SW 1271 (cell line): ENCODE measurements around the gene RPL18A.

Experiments
- DNase-seq, 2 experiments: peaks; one replicate each; lab custom pipeline; 2025; lab: John Stamatoyannopoulos, UW

The RPL18A gene

DNA sequence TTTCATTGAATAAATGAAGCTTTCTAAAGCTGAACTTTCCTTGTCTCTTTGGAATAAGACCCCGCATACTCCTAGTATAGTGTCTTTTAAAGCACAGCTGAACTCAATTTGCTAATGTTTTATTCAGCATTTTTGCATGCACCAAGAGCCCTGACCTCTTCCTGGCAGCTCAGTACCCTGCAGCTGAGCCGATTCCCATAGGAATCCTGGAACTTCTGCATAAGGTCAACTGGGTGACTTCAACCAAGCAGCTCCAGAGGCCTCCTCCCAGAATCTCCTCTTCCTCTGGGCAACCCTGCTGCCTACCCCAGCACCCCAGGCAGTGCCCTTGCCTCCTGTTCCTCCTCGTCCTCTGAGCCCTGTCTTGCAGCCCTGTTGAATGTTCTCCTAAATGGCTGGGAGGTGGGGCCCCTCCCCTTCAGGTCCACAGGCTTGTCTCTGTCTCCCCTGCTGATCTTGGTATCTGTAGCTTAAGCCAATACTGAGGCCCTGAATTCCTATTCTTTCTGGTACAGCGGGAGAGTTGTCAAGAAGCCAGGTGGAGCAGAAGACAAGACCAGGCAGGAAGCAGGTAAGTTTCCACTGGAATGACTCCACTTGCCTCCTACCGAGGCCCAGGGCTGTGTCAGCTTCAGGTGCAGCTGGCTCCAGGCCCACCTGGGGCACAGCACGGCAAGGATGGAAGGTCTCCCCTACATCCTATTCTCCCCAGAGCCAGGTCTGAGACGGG is 49.5 kb downstream of the RPL18A start:
- no peak for DNase-seq

DNA sequence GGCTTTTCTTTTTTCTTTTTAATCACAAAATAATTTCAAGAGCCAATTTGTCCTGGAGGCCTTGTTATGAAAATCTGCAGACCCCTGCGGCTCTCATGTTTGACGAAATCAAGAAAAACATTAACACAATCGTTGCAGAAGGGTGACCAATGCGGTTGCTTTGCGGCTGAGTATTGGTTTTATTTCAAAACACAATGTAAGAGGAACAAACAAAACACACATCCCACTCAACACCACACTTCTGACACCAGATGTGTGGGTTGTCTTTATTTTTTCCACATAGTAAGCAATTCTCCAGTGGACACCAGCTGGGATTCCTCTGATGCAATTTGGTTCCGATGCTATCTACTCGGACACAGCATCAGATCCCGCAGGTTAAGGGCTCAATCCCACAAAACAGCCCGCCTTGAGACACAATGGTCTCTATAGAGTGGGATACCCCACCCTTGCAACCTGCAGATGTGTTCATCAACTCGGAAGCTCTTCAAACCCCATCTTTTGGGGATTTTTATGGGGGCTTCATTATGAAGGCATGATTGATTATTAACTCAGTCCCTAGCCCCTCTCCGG is 51.2 kb downstream of the RPL18A start:
- no peak for DNase-seq
